Measurements from ENCODE around the gene NMNAT2. TPM values are rescaled to one million over a fixed set of nuclear protein-coding genes. Genes with fewer than 3 reads are reported as not detected.
A peak's percentile ranks its signal among the peaks of the same experiment; 100 is the strongest.

Gene NMNAT2
- polyA plus RNA-seq, 3 donors, result 0.22 to 0.43 TPM; not detected in 1

GRCh38 chr1:183251959-183252450 is 166.2 kb downstream of the NMNAT2 start:
- Mint-ChIP-seq H3K27ac (no peak overlapping the region), H3K4me3 (no peak overlapping the region), H3K4me1 (peaks cover 5% of the 10 kb centered on the region), H3K9me3 (peaks cover 0 to 20% (median 17%) of the 10 kb centered on the region in 7 donors), H3K36me3 (no peaks in the 10 kb centered on the region), H3K27me3 (ENCODE audit: low read depth in 3 of 3) (peaks cover 5 to 12% (median 7%) of the 10 kb centered on the region in 3 donors)
- no peaks in the 10 kb centered on the region for H3K36me3 ChIP-seq (replicated peaks in 1 of 2; ENCODE audit: control insufficient read depth in 1 of 2, insufficient read depth in 2 of 2, low read length in 2 of 2)
- no peak overlapping the region for H3K4me2 ChIP-seq (replicated peaks; ENCODE audit: extremely low read depth, low read length, poor library complexity, severe bottlenecking)
- H3K79me2 ChIP-seq (ENCODE audit: insufficient read depth, low read length), result no peaks in the 10 kb centered on the region
- H3K9me3 ChIP-seq (replicated peaks in 1 of 2; ENCODE audit: control insufficient read depth in 1 of 2, insufficient read depth in 1 of 2, low read length in 2 of 2), result peaks cover 0 to 4% of the 10 kb centered on the region in 2 donors
- intact Hi-C loops (cut with micrococcal nuclease), result no loop called here
- H2AFZ ChIP-seq (ENCODE audit: insufficient read depth, low read depth, low read length, poor library complexity, severe bottlenecking), result no peak overlapping the region
- H3K9ac ChIP-seq (ENCODE audit: insufficient read depth, low read length, poor library complexity, severe bottlenecking), result no peak overlapping the region
- H3K27ac ChIP-seq (ENCODE audit: low read depth in 1 of 2, low read length in 2 of 2), result no peak overlapping the region
- no peaks in the 10 kb centered on the region for H3K4me1 ChIP-seq (ENCODE audit: control insufficient read depth in 1 of 2, insufficient read depth in 2 of 2, low read length in 2 of 2)
- DNase-seq, result no peak
- no peak overlapping the region for H3K4me3 ChIP-seq (replicated peaks in 1 of 3; ENCODE audit: low read depth in 2 of 3, low read length in 3 of 3)
- 94% methylated on average over 4 of the region's 8 CpGs for WGBS (ENCODE audit: insufficient coverage)
- H3K27me3 ChIP-seq (ENCODE audit: control insufficient read depth in 2 of 2, insufficient read depth in 2 of 2, low read length in 2 of 2), result no peaks in the 10 kb centered on the region
- H4K20me1 ChIP-seq (ENCODE audit: insufficient read depth, low read length), result no peaks in the 10 kb centered on the region
- TF ChIP-seq CTCF (IDR thresholded peaks at IDR 0.05), result no peak

GRCh38 chr1:183251101-183251958 is 166.8 kb downstream of the NMNAT2 start:
- intact Hi-C loops (cut with micrococcal nuclease), result no loop called here
- Mint-ChIP-seq H3K27me3 (ENCODE audit: low read depth in 3 of 3) (peaks cover 5 to 12% (median 7%) of the 10 kb centered on the region in 3 donors), H3K36me3 (no peaks in the 10 kb centered on the region), H3K27ac (peak overlapping the region in 1 of 7 donors; percentile 37), H3K4me1 (peaks cover 9% of the 10 kb centered on the region), H3K9me3 (peaks cover 0 to 20% (median 15%) of the 10 kb centered on the region in 7 donors), H3K4me3 (no peak overlapping the region)
- no peak overlapping the region for H3K4me2 ChIP-seq (replicated peaks; ENCODE audit: extremely low read depth, low read length, poor library complexity, severe bottlenecking)
- H3K9me3 ChIP-seq (replicated peaks in 1 of 2; ENCODE audit: control insufficient read depth in 1 of 2, insufficient read depth in 1 of 2, low read length in 2 of 2), result peaks cover 0 to 4% of the 10 kb centered on the region in 2 donors
- peaks cover 0 to 1% of the 10 kb centered on the region in 2 donors for H3K4me1 ChIP-seq (ENCODE audit: control insufficient read depth in 1 of 2, insufficient read depth in 2 of 2, low read length in 2 of 2)
- H2AFZ ChIP-seq (ENCODE audit: insufficient read depth, low read depth, low read length, poor library complexity, severe bottlenecking), result no peak overlapping the region
- H3K79me2 ChIP-seq (ENCODE audit: insufficient read depth, low read length), result no peaks in the 10 kb centered on the region
- no peak overlapping the region for H3K9ac ChIP-seq (ENCODE audit: insufficient read depth, low read length, poor library complexity, severe bottlenecking)
- no peak overlapping the region for H3K27ac ChIP-seq (ENCODE audit: low read depth in 1 of 2, low read length in 2 of 2)
- no peaks in the 10 kb centered on the region for H4K20me1 ChIP-seq (ENCODE audit: insufficient read depth, low read length)
- 97% methylated on average over 10 of the region's 12 CpGs for WGBS (ENCODE audit: insufficient coverage)
- no peak for DNase-seq
- H3K27me3 ChIP-seq (ENCODE audit: control insufficient read depth in 2 of 2, insufficient read depth in 2 of 2, low read length in 2 of 2), result no peaks in the 10 kb centered on the region
- no peak overlapping the region for H3K4me3 ChIP-seq (replicated peaks in 1 of 3; ENCODE audit: low read depth in 2 of 3, low read length in 3 of 3)
- no peak for TF ChIP-seq CTCF (IDR thresholded peaks at IDR 0.05)
- no peaks in the 10 kb centered on the region for H3K36me3 ChIP-seq (replicated peaks in 1 of 2; ENCODE audit: control insufficient read depth in 1 of 2, insufficient read depth in 2 of 2, low read length in 2 of 2)

All from CD14-positive monocyte (primary cell).